OCI-LY3 (cell line): ENCODE data around the gene TMEFF2.

Source experiments
- CTCF ChIP-seq: fragments of 200-600, 300-600 bp; sonication (generic); IDR thresholded peaks from 2 replicates; pipeline ENCODE4 v1.5.1; 2014; ENCODE audit warnings: antibody characterized with exemption, low read length, low read depth
- EZH2phosphoT487 ChIP-seq: fragments of 200-600 bp; shearing (Covaris generic); IDR thresholded peaks from 2 replicates; pipeline ENCODE4 v1.6.1; 2018; ENCODE audit warnings: antibody characterized with exemption, mixed run types, low read depth

- TF ChIP-seq CTCF (no peak), EZH2phosphoT487 (no peak)
Measured at GRCh38 chr2:192194866-192195547, at the start of gene TMEFF2.
